Effector memory CD4-positive, alpha-beta T cell (primary cell): ENCODE measurements around the gene SHISA9.

Source experiments
- DNase-seq, 3 donors: peaks; one replicate each; pipeline ENCODE4 v3.0.0-alpha.2; 2020
- H3K27ac ChIP-seq: 2 replicates; pipeline ENCODE4 v1.7.0; 2013; ENCODE audit warnings: mild to moderate bottlenecking, low read length, moderate library complexity; ENCODE audit not compliant: insufficient read depth, poor library complexity, severe bottlenecking
- H3K27me3 ChIP-seq: replicated peaks from 2 replicates; pipeline ENCODE4 v1.7.0; 2013; ENCODE audit warnings: mild to moderate bottlenecking, low read length; ENCODE audit not compliant: insufficient read depth, control insufficient read depth, poor library complexity, severe bottlenecking
- H3K36me3 ChIP-seq: 2 replicates; pipeline ENCODE4 v1.7.0; 2013; ENCODE audit warnings: mild to moderate bottlenecking, low read length, moderate library complexity; ENCODE audit not compliant: control insufficient read depth, insufficient read depth
- H3K4me1 ChIP-seq: 2 replicates; pipeline ENCODE4 v1.7.0; 2013; ENCODE audit warnings: low read length, mild to moderate bottlenecking; ENCODE audit not compliant: control insufficient read depth, insufficient read depth, poor library complexity, severe bottlenecking
- H3K4me3 ChIP-seq: 2 replicates; pipeline ENCODE4 v1.7.0; 2013; ENCODE audit warnings: low read length, low read depth, mild to moderate bottlenecking; ENCODE audit not compliant: insufficient read depth, poor library complexity, severe bottlenecking
- H3K9me3 ChIP-seq: 2 replicates; pipeline ENCODE4 v1.7.0; 2013; ENCODE audit warnings: mild to moderate bottlenecking, low read length, moderate library complexity; ENCODE audit not compliant: control insufficient read depth

The SHISA9 gene

GRCh38 chr16:13205352-13205751 lies 304.0 kb downstream of the SHISA9 start:
- Histone ChIP-seq H3K27me3 (no peaks in the 10 kb centered on the region), H3K4me3 (no peak overlapping the region), H3K9me3 (no peaks in the 10 kb centered on the region), H3K4me1 (no peaks in the 10 kb centered on the region), H3K27ac (no peak overlapping the region), H3K36me3 (no peaks in the 10 kb centered on the region)
- DNase-seq = no peak

DNA sequence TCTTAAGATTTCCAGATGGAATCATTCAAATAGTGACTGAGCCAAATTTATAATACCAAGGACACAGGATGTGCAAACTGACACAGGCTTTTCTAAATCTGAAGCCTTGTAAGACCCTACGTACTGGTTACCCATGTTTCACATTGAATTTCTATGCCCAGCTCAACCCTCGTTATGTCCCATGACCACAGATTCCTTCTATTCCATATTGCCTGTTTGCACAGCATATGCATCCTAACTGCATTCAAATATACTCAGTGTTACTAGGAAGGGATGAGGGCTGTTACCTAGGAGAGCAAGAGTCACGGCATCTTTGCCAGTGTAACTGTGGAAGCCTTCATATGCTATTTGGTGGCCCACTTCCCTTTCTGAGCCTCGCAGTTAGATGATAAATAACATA lies 305.2 kb downstream of the SHISA9 start:
- no peak overlapping the region for H3K4me3 ChIP-seq
- no peak for DNase-seq
- no peak overlapping the region for H3K27ac ChIP-seq
- H3K9me3 ChIP-seq = no peaks in the 10 kb centered on the region
- H3K4me1 ChIP-seq = no peaks in the 10 kb centered on the region
- no peaks in the 10 kb centered on the region for H3K36me3 ChIP-seq
- H3K27me3 ChIP-seq = no peaks in the 10 kb centered on the region

DNA sequence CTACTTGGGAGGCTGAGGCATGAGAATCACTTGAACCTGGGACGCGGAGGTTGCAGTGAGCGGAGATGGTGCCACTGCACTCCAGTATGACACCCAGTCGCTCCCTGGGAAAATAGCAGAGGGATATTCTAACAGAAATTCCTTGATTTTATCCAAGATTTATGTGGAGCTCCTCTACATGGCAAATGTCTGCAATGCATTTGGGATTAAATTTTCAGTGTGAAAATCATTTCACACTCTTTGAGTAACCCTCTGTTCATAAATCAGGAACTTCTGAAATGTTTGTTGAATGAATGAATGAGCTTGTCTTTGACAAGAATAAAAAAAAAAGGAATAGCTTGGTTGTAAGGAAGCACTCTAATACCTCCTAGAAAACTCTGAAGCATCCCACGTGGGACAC lies 305.8 kb downstream of the SHISA9 start:
- DNase-seq = no peak
- H3K27ac ChIP-seq = no peak overlapping the region
- H3K27me3 ChIP-seq = no peaks in the 10 kb centered on the region
- H3K36me3 ChIP-seq = no peaks in the 10 kb centered on the region
- H3K4me1 ChIP-seq = no peaks in the 10 kb centered on the region
- H3K9me3 ChIP-seq = no peaks in the 10 kb centered on the region
- H3K4me3 ChIP-seq = no peak overlapping the region

DNA sequence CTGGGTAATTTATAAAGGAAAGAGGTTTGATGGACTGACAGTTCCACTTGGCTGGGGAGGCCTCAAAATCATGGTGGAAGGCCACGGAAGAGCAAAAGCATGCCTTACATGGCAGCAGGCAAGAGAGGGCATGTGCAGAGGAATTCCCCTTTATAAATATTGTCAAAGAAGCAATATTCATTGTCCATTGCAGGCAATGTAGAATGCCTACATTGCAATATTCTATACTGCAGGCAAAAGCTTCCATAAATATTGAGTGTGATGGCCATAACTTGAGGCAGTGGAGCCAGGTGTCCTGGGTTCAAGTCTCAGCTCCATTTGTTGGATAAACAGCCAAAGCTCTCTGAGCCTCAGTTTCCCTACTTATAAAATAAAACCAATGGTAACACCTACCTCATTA lies 322.3 kb downstream of the SHISA9 start:
- Histone ChIP-seq H3K4me3 (no peak overlapping the region), H3K27ac (no peak overlapping the region), H3K9me3 (no peaks in the 10 kb centered on the region), H3K27me3 (no peaks in the 10 kb centered on the region), H3K36me3 (no peaks in the 10 kb centered on the region), H3K4me1 (no peaks in the 10 kb centered on the region)
- DNase-seq = no peak

- H3K36me3 ChIP-seq = no peaks in the 10 kb centered on the region
- H3K27ac ChIP-seq = no peak overlapping the region
- no peak overlapping the region for H3K4me3 ChIP-seq
- no peaks in the 10 kb centered on the region for H3K4me1 ChIP-seq
- DNase-seq = no peak
- H3K27me3 ChIP-seq = no peaks in the 10 kb centered on the region
- H3K9me3 ChIP-seq = no peaks in the 10 kb centered on the region
Measured at GRCh38 chr16:13229039-13229438, 327.6 kb downstream of the SHISA9 start.

DNA sequence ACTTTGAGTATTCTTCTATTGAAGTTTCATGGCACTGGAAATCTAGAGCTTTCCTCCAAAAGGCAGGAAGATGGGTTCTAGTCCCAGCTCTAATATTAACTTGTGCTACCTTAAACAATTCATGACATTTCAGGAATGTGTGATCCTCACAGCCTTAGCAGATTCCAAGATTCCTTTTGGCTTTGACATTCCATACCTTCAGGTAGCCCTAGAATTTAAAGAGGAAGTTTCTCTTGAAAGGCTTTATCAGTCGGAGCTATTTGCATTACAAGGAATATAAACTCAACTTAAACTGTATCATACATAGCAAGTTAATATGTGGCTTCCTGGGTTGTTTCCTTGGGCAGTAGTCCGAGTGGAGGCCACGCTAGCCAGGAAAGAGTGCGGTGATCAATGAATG lies 330.0 kb downstream of the SHISA9 start:
- Histone ChIP-seq H3K36me3 (no peaks in the 10 kb centered on the region), H3K27me3 (no peaks in the 10 kb centered on the region), H3K9me3 (no peaks in the 10 kb centered on the region), H3K4me3 (no peak overlapping the region), H3K27ac (no peak overlapping the region), H3K4me1 (no peaks in the 10 kb centered on the region)
- no peak for DNase-seq

- no peak for DNase-seq
- H3K4me1 ChIP-seq = no peaks in the 10 kb centered on the region
- H3K27ac ChIP-seq = no peak overlapping the region
- H3K9me3 ChIP-seq = no peaks in the 10 kb centered on the region
- no peaks in the 10 kb centered on the region for H3K27me3 ChIP-seq
- H3K4me3 ChIP-seq = no peak overlapping the region
- H3K36me3 ChIP-seq = no peaks in the 10 kb centered on the region
Measured at GRCh38 chr16:13234999-13235398, 333.6 kb downstream of the SHISA9 start.

- no peak for DNase-seq
- H3K27ac ChIP-seq = no peak overlapping the region
- H3K4me1 ChIP-seq = no peaks in the 10 kb centered on the region
- H3K36me3 ChIP-seq = no peaks in the 10 kb centered on the region
- H3K4me3 ChIP-seq = no peak overlapping the region
- no peaks in the 10 kb centered on the region for H3K27me3 ChIP-seq
- no peaks in the 10 kb centered on the region for H3K9me3 ChIP-seq
Measured at GRCh38 chr16:13236308-13236707, 334.9 kb downstream of the SHISA9 start.

- H3K4me3 ChIP-seq = no peak overlapping the region
- no peaks in the 10 kb centered on the region for H3K4me1 ChIP-seq
- no peaks in the 10 kb centered on the region for H3K27me3 ChIP-seq
- no peak overlapping the region for H3K27ac ChIP-seq
- H3K36me3 ChIP-seq = no peaks in the 10 kb centered on the region
- DNase-seq = no peak
- no peaks in the 10 kb centered on the region for H3K9me3 ChIP-seq
Measured at GRCh38 chr16:13238182-13238581, 336.8 kb downstream of the SHISA9 start.

GRCh38 chr16:13242201-13242600 lies 340.8 kb downstream of the SHISA9 start:
- no peak for DNase-seq
- Histone ChIP-seq H3K27ac (no peak overlapping the region), H3K4me1 (no peaks in the 10 kb centered on the region), H3K27me3 (no peaks in the 10 kb centered on the region), H3K36me3 (no peaks in the 10 kb centered on the region), H3K9me3 (no peaks in the 10 kb centered on the region), H3K4me3 (no peak overlapping the region)

DNA sequence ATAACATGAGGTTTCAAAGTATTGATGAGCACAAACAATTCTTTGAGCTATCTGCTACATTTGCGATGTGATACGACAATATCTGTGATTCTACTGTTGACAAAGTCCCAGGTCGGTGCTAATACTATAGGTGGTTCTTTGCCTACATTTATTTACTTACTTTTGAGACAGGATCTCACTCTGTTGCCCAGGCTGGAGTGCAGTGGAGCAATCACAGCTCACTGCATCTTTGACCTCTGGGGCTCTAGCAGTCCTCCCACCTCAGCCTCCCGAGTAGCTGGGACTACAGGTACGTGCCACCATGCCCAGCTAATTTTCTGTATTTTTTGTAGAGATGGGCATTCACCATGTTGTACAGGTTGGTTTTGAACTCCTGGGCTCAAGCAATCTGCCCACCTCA lies 343.4 kb downstream of the SHISA9 start:
- Histone ChIP-seq H3K4me1 (no peaks in the 10 kb centered on the region), H3K36me3 (no peaks in the 10 kb centered on the region)

More for the DNA sequence above, 343.4 kb downstream of the SHISA9 start:
- no peak for DNase-seq
- Histone ChIP-seq H3K9me3 (no peaks in the 10 kb centered on the region), H3K27ac (no peak overlapping the region), H3K27me3 (no peaks in the 10 kb centered on the region), H3K4me3 (no peak overlapping the region)
